HG03342 (cell line): ENCODE data around the gene ARL4C.

Source experiments
- ATAC-seq: cut with Tn5 transposase; IDR thresholded peaks from one replicate; pipeline ENCODE4 v1.9.1; 2021; ENCODE audit warnings: mild to moderate bottlenecking, moderate library complexity; ENCODE audit not compliant: unreplicated experiment

ARL4C gene

GRCh38 chr2:234496835-234497593 lies at the start of gene ARL4C:
TSS of gene ARL4C (minus strand) at chr2:234497081. CDS start at chr2:234496586, 495 bp downstream.
- peak; percentile 53 for ATAC-seq

GRCh38 chr2:234544659-234545611 lies 48.1 kb upstream of the ARL4C start:
- no peak for ATAC-seq

GRCh38 chr2:234542742-234543141 lies 45.9 kb upstream of the ARL4C start:
- no peak for ATAC-seq

- ATAC-seq: no peak
These were observed 41.0 kb upstream of the ARL4C start for GRCh38 chr2:234537929-234538328.

GRCh38 chr2:234536178-234536965 lies 39.5 kb upstream of the ARL4C start:
- ATAC-seq: no peak

GRCh38 chr2:234535464-234535863 lies 38.6 kb upstream of the ARL4C start:
- no peak for ATAC-seq

GRCh38 chr2:234534515-234534914 lies 37.6 kb upstream of the ARL4C start:
- ATAC-seq: no peak

- no peak for ATAC-seq
These were observed 36.7 kb upstream of the ARL4C start for GRCh38 chr2:234533626-234534025.

- no peak for ATAC-seq
These were observed 31.7 kb upstream of the ARL4C start for GRCh38 chr2:234528410-234529148.

- no peak for ATAC-seq
These were observed 29.8 kb upstream of the ARL4C start for GRCh38 chr2:234526711-234527110.

GRCh38 chr2:234521536-234521935 lies 24.7 kb upstream of the ARL4C start:
- no peak for ATAC-seq

- ATAC-seq: no peak
These were observed 22.2 kb upstream of the ARL4C start for GRCh38 chr2:234518986-234519642.

GRCh38 chr2:234517971-234518370 lies 21.1 kb upstream of the ARL4C start:
- ATAC-seq: no peak

GRCh38 chr2:234514873-234515638 lies 18.2 kb upstream of the ARL4C start:
- ATAC-seq: no peak

GRCh38 chr2:234514099-234514498 lies 17.2 kb upstream of the ARL4C start:
- no peak for ATAC-seq

GRCh38 chr2:234512884-234513669 lies 16.2 kb upstream of the ARL4C start:
- no peak for ATAC-seq

- no peak for ATAC-seq
These were observed 6.0 kb upstream of the ARL4C start for GRCh38 chr2:234502919-234503285.

- ATAC-seq: no peak
These were observed 5.5 kb upstream of the ARL4C start for GRCh38 chr2:234502285-234502918.
